ENCODE data around the gene POLDIP3.

Gene POLDIP3

DNA sequence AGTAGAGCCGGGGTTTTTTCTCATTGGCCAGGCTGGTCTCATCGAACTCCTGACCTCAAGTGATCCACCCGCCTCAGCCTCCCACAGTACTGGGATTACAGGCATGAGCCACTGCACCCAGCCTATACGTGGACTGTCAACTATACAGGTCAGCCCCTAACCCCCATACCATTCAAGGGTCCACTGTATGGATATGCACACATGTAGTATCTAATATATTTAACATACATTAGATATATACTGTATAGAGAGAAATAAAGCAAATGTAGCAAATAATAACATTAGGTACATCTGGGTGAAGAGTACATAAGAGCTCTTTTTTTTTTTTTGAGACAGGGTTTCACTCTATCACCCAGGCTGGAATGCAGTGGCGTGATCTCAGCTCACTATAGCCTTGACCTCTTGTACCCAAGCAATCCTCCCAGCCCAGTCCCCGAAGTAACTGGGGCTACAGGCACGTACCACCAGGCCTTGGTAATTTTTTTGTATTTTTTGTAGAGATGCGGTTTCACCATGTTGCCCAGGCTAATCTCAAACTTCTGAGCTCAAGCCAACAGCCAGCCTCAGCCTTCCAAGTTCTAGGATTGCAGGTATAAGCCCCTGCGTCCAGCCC, 27.2 kb upstream of the POLDIP3 start:
- DNase-seq, result no peak

DNA sequence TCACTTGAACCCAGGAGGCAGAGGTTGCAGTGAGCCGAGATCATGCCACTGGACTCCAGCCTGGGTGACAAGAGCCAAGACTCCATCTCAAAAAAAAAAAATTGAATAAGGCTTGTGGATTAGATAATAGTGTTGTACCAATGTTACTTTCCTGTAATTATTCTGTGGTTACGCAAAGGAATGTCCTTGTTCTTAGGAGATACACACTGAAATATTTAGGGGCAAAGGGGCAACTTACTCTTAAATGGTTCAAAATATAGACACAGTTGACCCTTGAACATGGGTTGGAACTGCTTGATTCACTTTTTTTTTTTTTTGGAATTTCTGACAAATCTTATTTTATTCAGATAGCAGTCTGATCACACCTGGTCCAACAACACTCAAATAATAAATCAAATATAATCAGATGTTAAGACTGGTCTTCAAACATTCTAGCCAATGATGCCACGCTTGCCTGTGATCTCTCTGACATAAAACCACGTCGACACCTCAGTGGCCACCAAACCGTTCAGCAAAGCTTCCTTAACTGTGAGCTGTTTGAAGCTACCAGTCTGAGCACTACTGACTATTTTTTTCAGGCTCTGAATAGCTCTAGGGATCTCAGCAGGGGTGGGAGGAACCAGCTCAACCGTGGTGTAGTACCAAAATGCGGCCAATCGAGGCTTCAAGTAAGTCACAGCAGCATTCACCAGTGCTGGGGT, 25.0 kb upstream of the POLDIP3 start:
- no peak for DNase-seq

DNA sequence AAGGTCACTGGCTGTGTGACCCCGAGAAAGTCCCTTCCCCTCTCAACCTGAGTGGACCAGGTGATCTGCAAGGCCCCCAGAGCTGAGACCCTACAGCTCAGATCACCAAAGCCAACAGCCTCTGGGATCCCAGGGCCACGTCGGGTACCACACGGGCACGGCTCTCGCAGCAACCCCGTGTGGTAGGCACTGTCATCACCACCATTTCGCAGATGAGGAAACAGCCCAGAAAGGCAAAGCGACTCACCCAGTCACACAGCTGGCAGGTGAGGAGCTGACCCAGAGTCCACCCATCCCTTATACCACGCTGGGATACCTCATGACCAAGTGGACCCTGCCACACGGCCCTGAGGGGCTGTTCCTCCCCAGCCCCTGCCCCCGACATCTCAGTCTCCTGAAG, 22.9 kb upstream of the POLDIP3 start:
- DNase-seq, result no peak

DNA sequence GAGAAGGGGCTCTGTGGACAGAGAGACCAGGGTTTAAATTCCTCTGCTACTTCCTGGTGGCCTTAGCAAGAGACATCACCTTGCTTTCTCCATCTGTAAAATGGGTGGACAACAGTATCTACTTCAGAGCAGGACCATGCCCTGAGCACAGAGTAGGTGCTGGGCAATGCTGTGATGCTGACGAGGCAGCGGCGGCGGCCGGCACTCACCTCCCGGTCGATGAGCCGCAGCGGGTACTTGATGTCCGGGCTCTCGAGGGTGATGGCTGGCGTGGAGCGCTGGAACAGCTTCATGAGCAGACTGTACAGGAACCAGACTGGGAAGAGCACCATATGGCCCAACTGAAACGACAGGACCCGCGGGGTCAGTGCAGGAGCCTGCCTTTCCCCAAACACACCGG, 21.8 kb upstream of the POLDIP3 start:
- no peak for DNase-seq

DNA sequence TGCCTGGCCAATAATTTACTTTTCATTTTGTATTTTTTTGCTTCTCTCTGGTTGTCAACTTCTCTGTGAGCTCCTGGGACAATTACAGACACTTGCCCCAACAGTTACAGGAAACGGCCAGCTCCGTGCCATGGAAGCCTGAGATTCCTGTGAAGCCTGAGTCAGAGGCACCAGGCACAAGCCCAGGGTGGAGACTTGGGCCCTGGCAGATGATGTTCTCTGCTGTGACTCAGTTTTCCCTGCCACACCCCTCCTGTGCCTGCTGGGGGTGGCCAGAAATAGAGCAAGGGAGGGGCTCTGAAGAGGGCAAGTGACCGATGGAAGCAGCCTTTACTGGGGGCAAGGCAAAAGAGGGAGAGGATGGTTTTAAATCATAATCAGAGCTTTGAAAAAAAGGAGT, 20.8 kb upstream of the POLDIP3 start:
- peak; percentile 85 for DNase-seq

DNA sequence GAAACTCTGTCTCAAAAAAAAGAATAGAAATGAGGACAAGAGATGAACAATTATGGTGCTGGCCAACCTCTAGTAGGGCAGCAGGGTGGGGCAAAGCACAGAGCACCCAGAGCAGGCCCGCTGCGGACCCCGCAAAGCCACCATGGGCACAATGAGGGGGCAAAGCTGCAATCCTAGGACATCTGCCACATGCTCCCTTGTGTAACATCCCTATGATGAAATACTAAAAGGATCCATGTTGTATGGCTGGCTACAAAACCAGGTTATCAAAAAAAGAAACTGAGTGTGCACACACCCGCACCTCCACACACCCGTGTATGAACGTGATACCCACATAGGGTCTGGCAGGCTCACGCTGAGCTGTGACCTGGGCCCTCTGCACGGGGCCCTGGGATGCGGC, 18.3 kb upstream of the POLDIP3 start:
- DNase-seq, result no peak

DNA sequence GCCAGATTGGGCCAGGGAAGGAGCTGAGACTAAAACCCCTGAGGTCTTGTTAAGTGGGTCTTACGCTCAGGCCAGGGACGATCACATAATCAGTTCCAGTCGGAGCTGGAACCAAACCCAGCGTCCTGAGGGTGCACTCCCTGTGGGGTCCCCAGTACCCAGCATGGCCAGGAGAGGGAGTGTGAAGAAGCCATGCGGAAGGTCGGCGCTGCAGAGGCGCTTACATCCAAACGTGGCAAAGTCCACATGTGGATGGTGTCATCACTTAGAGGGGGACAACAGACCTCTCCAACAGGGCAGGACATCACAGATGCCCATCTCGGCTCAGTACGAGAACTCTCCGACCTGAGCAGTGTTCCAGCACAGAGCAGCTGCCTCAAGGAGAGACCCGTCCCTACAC, 17.4 kb upstream of the POLDIP3 start:
- DNase-seq, result no peak

DNA sequence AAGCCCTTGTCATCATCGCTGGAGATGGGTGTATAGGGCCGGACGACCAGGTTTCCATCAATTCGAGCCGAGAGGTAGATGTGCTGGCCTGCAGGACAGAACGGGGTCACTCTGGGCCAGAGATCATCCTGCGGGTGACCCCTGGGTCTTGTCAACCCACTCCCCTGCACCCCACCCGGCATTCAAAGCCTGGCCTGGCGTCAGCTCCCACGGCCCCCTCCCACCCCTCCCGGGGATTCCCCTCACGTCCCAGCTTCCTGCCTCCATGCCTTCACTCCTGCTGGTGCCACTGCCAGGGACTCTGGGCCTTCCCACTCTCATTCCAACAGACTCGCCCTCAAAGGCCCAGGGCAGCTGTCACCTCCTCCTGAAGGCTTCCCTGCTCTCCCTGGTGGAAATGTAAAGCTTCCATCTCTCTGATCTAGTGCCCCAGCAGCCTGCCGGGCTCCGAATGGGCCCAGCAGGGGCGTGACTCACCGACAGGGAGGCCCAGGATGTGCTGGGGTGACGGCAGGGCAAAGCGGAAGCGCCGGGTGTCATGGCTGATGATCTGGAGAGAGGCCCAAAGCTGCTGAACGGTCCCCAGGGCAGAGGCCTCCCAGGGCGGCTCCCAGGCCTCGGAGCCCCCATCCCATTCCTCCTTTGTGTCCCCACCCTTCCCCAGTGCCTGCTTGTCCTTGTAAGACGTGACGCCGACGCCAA, 16.4 kb upstream of the POLDIP3 start:
- no peak for DNase-seq

DNA sequence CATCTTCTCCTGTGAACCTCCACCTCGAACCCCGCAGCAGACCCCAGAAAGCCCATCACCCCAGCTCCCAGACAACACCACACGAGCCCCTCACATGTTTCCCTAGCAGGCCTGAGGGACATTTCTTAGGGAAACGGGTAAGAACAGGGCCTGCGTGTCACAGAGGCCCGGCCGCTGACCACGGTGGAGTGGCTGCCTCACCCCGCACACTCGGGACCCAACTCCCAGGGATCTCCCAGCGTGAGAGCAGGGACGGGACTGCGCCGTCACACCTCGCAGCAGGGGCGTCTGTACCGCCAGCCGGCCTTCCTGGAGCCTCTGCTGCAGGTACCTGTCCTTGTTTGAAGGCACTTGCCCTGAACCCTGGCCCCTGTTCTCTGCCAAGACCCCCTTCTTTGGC, 15.5 kb upstream of the POLDIP3 start:
- DNase-seq, result no peak

DNA sequence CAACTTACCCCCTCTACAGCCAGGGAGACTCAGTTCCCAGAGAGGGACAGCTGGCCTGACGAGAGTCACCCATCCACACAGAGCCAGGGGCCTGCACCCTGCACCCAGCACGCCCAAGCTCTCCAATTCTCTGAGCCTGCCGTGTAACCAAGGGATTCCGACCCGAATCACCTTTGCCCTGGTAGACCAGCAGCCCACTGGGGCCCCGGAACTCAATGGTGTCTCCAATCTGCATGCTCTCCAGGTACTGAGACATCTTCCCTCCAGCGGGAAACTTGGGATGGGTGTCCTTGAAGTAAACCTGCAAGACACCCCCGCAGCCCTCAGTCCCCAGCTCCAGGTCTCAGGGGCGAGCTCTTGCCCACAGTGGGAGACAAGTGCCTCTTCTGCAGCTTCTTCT, 13.3 kb upstream of the POLDIP3 start:
- no peak for DNase-seq

DNA sequence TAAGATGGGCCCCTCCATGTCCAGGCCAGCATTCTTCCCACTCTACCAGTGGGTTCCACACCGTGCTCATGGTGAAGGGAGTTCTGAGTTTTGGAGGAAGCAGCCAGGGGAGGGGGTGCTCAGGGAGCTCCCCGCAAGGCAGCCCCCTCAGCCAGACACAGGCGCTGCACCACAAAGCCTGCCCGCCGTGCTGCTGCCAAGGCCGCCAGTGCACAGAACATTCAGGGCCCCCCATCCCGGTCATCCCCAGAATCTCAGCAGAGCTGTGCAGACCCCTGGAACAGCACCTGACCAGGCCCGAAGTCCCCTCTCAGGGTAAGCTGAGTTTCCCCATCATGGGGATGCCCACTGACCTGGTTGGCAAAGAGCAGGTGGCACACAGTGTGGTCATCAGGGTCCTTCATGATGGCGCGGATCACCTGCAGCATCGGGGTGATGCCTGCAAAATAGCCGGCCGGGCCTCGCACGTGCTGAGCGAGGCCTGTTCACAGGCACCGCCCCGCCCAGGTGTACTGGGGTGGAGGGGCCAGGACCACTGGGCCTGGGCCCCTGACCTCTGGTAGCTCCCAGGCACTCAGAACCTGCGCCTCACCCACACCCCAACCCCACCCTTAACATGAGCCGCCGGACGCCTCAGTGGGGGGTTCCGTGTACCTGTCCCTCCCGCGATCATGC, 12.4 kb upstream of the POLDIP3 start:
- DNase-seq, result no peak

DNA sequence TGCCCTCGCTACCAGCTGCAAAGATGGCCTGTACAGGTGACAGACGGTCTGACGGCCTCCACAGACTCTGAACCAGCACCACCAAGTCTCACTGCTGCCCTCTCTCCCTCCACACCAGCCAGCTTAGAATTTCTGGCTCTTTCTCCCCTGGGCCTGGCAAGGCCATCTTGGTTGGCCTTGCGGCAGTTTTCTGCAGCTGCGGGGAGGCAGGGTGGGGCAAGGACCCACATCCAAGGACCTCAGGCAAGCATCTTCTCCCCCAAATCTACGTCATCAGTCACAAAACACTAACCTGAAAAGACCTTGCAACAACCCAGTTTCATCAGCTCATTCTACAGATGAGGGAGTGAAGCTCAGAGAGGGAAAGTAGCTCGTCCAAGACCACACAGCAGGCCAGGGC, 11.7 kb upstream of the POLDIP3 start:
- no peak for DNase-seq

DNA sequence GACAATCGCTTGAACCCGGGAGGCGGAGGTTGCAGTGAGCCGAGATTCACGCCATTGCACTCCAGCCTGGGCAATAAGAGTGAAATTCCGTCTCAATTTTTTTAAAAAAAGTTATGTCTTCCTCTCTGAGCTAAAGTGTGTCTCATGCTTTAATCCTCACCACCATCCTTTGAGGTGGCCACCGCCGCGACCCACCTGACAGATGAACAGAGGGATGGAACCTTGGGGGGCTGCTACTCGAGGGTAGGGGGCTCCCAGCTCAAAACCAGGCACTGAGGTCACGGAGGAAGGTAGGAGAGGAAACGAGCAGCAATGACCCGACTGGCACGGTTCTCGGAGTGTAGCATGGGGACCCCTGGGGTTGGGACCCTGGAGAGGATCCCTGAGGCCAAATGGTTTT, 10.7 kb upstream of the POLDIP3 start:
- no peak for DNase-seq

DNA sequence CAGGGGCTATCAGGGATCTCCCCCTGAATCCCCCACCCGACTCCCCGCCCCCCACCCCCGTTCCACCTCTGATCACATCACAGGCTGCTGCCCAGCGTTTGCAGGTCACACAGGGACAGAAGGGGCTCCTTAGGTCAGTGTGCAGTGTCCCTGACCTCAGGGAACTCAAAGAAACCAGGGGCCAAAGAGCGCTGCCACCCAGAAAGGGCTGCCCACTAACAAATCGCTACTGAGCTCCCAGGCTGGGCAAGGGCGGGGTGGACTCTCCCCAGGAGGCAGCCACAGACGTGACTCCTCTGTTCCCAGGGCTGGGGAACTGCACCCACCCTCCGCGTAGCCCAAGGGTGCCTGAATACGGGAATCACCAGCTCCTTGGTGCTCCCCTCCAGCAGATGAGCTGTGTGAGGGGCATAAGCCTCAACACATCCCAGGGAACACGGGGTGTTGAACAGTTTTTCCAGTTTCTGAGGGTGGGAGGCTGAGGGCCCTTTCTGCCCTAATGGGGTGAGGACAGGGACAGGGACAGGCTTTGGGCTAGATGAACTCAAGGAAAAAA, 9.9 kb upstream of the POLDIP3 start:
- no peak for DNase-seq

DNA sequence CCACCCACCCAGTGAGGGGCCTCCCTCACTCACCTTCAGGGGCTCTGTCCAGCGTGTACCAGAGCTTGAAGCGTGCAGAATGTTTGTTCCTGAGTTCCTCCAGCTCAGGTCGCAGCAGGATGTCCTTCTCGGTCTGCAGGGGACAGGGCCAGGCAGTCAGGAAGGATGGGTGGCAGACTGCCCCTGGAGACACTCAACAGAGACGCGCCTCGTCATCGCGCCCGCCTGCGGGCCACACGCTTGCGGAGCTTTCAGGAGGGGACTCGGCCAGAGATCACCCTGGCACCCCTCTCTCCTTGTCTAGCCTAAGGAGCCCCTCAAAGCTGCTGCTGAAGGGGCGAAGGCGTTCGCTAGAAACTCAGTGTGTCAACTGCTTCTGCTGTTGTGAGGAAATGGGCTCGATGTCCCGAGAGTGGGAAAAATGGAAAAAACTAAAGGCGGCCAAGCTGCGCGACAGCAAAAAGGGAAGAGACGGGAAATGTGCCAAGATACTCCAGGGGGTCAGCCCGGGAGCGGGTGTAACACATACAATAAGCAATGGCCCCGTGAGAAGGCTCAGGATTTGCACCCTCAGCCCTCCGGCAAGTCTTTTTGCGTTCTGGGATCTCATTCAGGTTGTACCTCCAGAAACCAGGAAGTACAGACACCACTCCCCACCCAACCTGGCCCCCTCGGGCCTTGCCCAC, 9.2 kb upstream of the POLDIP3 start:
- no peak for DNase-seq

DNA sequence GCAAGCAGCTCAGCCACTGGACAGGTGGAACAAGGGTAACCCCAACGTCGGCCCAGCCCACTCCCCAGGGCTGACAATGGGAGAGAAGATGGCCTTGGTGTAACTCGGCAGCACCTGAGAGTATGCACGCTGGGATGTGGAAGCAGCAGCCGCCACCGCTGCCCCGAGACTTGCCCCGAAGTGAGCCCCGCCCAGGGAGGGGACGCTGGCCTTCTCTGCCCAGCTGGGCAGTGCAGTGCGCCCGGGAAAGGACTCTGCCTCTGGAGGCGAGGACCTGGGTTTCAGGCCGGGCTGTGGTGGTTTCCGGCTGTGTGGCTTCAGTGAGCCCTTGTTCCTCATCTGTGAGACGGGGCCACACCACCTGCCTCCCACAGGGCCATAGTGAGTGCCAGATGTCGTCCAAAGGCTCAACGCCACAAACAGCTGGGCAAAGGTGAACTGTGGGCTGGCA, 8.6 kb upstream of the POLDIP3 start:
- no peak for DNase-seq

DNA sequence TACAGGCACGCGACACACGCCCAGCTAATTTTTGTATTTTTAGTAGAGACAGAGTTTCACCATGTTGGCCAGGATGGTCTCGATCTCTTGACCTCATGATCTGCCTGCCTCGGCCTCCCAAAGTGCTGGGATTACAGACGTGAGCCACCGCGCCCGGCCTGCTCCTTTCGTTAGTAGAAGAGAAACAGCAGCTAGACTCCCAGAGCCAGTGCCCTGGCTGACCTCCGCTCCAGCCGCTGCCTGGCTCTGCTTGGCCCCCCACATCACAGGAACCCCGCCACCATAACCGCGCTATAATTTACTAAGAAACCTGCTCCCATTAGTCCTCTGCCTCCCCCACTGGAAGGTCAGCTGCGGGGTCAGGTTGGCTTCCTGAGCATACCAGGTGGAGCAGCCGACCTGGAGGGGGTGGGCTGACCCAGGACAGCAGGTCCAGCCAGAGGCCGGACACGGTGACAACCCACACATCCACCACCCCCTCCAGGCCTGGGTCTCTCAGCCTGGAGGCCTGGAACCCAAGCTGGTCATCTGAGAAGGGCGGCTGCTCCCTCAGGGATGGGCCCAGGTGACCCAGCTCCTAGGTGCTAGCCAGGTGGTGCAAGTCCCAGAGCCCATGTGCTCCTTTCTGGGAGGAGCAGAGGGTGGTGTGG, 7.5 kb upstream of the POLDIP3 start:
- DNase-seq, result no peak

DNA sequence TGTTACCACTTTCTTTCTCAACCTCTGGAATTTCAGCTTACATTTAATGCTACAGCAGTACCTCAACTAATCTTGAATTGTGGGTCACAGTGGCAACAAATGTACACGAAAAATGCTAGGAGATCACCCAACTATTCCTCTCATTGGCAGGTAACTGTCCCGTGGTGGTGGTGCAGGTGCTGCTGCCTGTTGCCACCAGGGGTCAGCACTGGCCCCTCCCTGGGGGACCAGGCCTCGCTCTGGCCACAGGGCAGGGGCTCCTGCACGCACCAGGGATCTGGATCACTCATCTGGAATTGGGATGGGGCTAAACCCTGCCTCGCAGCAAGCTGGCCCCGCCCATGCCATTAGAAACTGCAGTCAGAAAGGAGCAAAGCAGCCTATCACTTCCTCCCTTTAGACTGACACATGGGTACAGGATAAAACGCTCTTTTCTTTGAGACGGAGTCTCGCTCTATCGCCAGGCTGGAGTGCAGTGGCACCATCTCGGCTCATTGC, 6.9 kb upstream of the POLDIP3 start:
- DNase-seq, result peak; percentile 35

DNA sequence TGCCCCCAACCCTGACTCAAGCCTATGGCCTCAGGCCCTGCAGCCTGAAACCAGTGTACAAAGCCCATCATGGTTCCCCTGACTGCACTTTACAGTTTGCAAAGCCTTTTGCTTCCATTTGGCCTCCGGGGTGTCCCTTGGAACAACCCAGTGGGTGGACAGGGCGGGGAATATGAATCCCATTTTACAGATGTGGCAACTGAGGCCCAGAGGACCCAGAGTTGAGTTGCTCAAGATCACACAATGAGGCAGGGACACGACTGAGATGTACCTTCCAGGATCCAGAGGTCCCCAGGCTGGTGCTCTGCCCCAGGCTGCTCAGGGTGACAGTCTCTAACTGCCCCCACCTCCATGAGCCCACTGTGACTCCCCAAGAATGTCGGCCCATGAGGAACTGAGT, 5.4 kb upstream of the POLDIP3 start:
- no peak for DNase-seq

DNA sequence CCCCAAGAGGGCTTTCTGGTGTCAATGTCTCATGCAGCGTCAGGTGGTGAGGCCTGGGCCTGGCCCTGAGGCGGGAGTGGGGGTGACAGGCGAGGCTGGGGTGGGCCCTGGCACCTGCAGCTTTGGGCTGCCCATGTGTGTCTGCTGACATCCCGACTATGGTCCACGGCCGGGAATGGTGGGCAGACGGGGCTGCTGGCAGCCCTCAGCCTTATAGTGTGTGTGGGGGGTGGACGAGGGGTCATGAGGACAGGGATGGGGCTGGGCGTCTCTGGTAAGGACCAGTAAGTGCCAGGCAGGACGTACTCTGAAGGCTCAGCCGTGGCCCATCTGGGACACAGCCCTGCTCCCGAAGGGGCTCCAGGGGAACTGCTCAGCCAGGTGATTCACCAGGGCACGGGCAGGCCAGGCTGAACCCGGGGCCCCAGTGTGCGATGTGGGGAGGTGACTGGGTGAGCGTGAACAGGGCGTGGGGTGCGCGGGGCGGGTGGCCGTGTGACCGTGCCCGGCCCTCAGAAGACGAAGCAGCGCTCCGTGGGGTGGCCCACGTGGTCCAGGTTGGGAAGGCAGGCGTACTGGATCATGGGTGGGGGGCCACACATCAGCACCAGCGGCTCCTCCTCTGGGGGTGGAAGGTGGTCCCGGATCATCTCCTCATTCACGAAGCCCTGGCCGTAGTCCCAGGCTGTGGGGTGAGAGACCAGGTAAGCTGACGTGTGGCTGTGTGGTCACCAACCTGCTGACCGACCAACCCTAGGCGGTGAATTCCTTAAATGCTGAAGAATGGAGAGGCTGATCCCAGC, 4.8 kb upstream of the POLDIP3 start:
- no peak for DNase-seq
